Measurements from ENCODE around the gene RABEP2. TPM values are rescaled to one million over a fixed set of nuclear protein-coding genes. Genes with fewer than 3 reads are reported as not detected.

The RABEP2 gene
- total RNA-seq, 1 experiment from 2014 or later = 13.3 TPM

Other genes starting within 250 kb of the RABEP2 start
- 213 and 222 TPM in 2 replicates for gene EIF3C, start 213.8 kb downstream of the RABEP2 start, total RNA-seq (2014; rRNA removed; shearing (Covaris generic))
- gene NPIPB9, start 173.5 kb downstream of the RABEP2 start, total RNA-seq (2014; rRNA removed; shearing (Covaris generic)) = 0.67 TPM in 1 of 2 replicates, not detected in the other
- gene ATXN2L, start 102.2 kb downstream of the RABEP2 start, total RNA-seq (2014; rRNA removed; shearing (Covaris generic)) = 77.9 and 88.4 TPM in 2 replicates
- gene TUFM, start 78.9 kb downstream of the RABEP2 start, total RNA-seq (2014; rRNA removed; shearing (Covaris generic)) = 299 and 301 TPM in 2 replicates
- 38.9 and 40.0 TPM in 2 replicates for gene SH2B1, start 61.4 kb downstream of the RABEP2 start, total RNA-seq (2014; rRNA removed; shearing (Covaris generic))
- gene ATP2A1, start 46.8 kb downstream of the RABEP2 start, total RNA-seq (2014; rRNA removed; shearing (Covaris generic)) = 0.10 and 1.0 TPM in 2 replicates
- gene CD19, start 6.7 kb upstream of the RABEP2 start, total RNA-seq (2014; rRNA removed; shearing (Covaris generic)) = 1.2 and 1.9 TPM in 2 replicates
- 29.1 and 34.8 TPM in 2 replicates for gene NFATC2IP, start 25.7 kb upstream of the RABEP2 start, total RNA-seq (2014; rRNA removed; shearing (Covaris generic))
- gene SPNS1, start 49.5 kb upstream of the RABEP2 start, total RNA-seq (2014; rRNA removed; shearing (Covaris generic)) = 58.6 and 65.3 TPM in 2 replicates
- gene LAT, start 59.8 kb upstream of the RABEP2 start, total RNA-seq (2014; rRNA removed; shearing (Covaris generic)) = 0.74 and 1.5 TPM in 2 replicates